Breast epithelium (tissue), 4 donors: Measurements from ENCODE around the gene BTBD6. TPM values are rescaled to one million over a fixed set of nuclear protein-coding genes. Genes with fewer than 3 reads are reported as not detected.

Source experiments
- DNase-seq, 2 donors: peaks; one replicate each; pipeline ENCODE4 v3.0.0-alpha.2; 2019; ENCODE audit warnings: low spot score in 2 of 2
- H3K27ac ChIP-seq, 2 donors: fragments of 200-600 bp; sonication (generic) in 1 of 2; one replicate each; pipeline ENCODE4 v1.5.1; 2016 to 2019; ENCODE audit warnings: mild to moderate bottlenecking in 1 of 2
- H3K27me3 ChIP-seq, 2 donors: fragments of 200-600 bp; sonication (generic) in 1 of 2; one replicate each; pipeline versions ENCODE4 v1.5.1 to v1.6.0; 2017 to 2019; ENCODE audit warnings: control low read depth in 1 of 2, mild to moderate bottlenecking in 1 of 2
- H3K36me3 ChIP-seq: fragments of 200-600 bp; one replicate; pipeline ENCODE4 v1.5.1; 2019
- H3K4me1 ChIP-seq, 2 donors: fragments of 200-600 bp; sonication (generic); one replicate each; pipeline ENCODE4 v1.5.1; 2016 to 2019; ENCODE audit warnings: control low read depth in 1 of 2
- H3K4me3 ChIP-seq, 3 donors: fragments of 200-600 bp; sonication (generic); 1 replicate in 2 of 3; 2 replicates in 1 of 3; pipeline ENCODE4 v1.5.1; 2016 to 2019; ENCODE audit warnings: mild to moderate bottlenecking in 3 of 3, moderate library complexity in 2 of 3
- H3K9me3 ChIP-seq, 2 donors: fragments of 200-600 bp; sonication (generic) in 1 of 2; one replicate each; pipeline ENCODE4 v1.5.1; 2016 to 2019; ENCODE audit warnings: control low read depth in 1 of 2
- CTCF ChIP-seq, 3 donors: fragments of 450-650 bp; IDR thresholded peaks; one replicate each; pipeline ENCODE4 v1.5.1; 2016 to 2017; ENCODE audit warnings: antibody characterized with exemption in 3 of 3, mild to moderate bottlenecking in 3 of 3, moderate library complexity in 3 of 3
- POLR2A ChIP-seq: fragments of 450-650 bp; IDR thresholded peaks from one replicate; pipeline ENCODE4 v1.6.1; 2016; ENCODE audit warnings: antibody characterized with exemption, mild to moderate bottlenecking, moderate library complexity
- POLR2AphosphoS5 ChIP-seq, 3 donors: sonication (generic); formaldehyde crosslinking; IDR thresholded peaks; one replicate each; pipeline ENCODE4 v1.6.1; 2017; ENCODE audit warnings: antibody characterized with exemption in 3 of 3
- intact Hi-C: fragments of 100-400 bp; cut with DNase I; formaldehyde crosslinking; loops from one replicate; pipeline ENCODE4 v1.15.1; 2023; ENCODE audit warnings: low total_unique reads
- total RNA-seq, 3 donors: library from RNA; depleted of rRNA; stranded (reverse); fragments of >200 nt; gene quantifications; one replicate each; pipeline ENCODE4 v1.1.0, GENCODE V29; 2016

BTBD6 gene
- total RNA-seq, 3 donors from 2014 or later = 37.0 to 86.1 (median 41.0) TPM

GRCh38 chr14:105207996-105208737, 40.2 kb upstream of the BTBD6 start:
- no peak overlapping the region for H3K4me3 ChIP-seq
- intact Hi-C loops = no loop called here

DNA sequence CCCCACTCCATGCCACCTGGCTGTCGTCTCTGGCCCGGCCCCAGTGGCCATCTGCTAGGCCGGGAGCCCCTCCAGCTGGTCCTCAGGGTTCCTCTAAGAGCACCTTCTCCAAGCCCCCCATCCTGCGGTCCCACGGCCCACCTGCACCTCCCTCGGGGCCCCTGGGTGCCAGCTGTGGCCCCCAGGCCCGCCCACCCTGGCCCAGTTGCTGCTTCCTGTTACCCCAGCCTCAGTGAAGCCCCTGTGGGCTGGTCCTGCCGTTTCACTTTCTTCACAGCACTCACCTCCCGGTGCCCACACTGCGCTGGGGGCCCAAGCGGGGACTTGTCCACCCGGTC, 39.6 kb upstream of the BTBD6 start:
- intact Hi-C loops = no loop called here
- TF ChIP-seq POLR2A (no peak), CTCF (IDR thresholded peaks at IDR 0.05) (no peak), POLR2AphosphoS5 (IDR thresholded peaks at IDR 0.05) (no peak)
- Histone ChIP-seq H3K9me3 (no peaks in the 10 kb centered on the region), H3K27ac (no peak overlapping the region), H3K4me1 (peaks cover 0 to 15% of the 10 kb centered on the region in 2 donors), H3K4me3 (no peak overlapping the region), H3K27me3 (no peaks in the 10 kb centered on the region), H3K36me3 (no peaks in the 10 kb centered on the region)
- no peak for DNase-seq

More at GRCh38 chr14:105207996-105208737, 40.2 kb upstream of the BTBD6 start:
- H3K4me1 ChIP-seq = peaks cover 0 to 15% of the 10 kb centered on the region in 2 donors
- no peak for TF ChIP-seq POLR2AphosphoS5 (IDR thresholded peaks at IDR 0.05)
- TF ChIP-seq POLR2A = no peak
- no peak for TF ChIP-seq CTCF (IDR thresholded peaks at IDR 0.05)
- no peak overlapping the region for H3K27ac ChIP-seq
- H3K36me3 ChIP-seq = no peaks in the 10 kb centered on the region
- DNase-seq = no peak
- no peaks in the 10 kb centered on the region for H3K27me3 ChIP-seq
- no peaks in the 10 kb centered on the region for H3K9me3 ChIP-seq

DNA sequence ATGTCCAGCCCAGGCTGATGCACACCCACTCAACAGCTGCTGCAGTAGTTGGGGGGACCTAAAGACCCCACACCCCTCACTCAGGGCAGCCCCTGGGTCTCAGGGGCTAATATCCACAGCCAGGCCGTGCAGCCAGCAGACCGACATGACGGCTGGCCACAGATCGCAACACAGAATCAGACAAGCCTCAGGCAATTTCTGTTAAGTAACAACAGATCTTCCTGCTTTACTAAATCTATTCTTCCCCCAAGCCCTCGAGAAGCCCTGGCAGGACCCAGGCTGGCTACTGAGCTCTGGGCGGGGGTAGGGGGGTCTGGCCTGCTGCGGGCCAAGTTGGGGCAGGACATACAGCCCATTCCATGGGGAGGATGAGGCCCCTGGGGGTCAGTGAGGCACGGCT, 39.2 kb upstream of the BTBD6 start:
- peaks cover 0 to 15% of the 10 kb centered on the region in 2 donors for H3K4me1 ChIP-seq
- H3K27ac ChIP-seq = no peak overlapping the region
- no peak for DNase-seq
- H3K9me3 ChIP-seq = no peaks in the 10 kb centered on the region
- no peak overlapping the region for H3K4me3 ChIP-seq
- no peak for TF ChIP-seq CTCF (IDR thresholded peaks at IDR 0.05)
- no peak for TF ChIP-seq POLR2AphosphoS5 (IDR thresholded peaks at IDR 0.05)
- TF ChIP-seq POLR2A = no peak
- no peaks in the 10 kb centered on the region for H3K36me3 ChIP-seq
- intact Hi-C loops = no loop called here
- H3K27me3 ChIP-seq = no peaks in the 10 kb centered on the region

DNA sequence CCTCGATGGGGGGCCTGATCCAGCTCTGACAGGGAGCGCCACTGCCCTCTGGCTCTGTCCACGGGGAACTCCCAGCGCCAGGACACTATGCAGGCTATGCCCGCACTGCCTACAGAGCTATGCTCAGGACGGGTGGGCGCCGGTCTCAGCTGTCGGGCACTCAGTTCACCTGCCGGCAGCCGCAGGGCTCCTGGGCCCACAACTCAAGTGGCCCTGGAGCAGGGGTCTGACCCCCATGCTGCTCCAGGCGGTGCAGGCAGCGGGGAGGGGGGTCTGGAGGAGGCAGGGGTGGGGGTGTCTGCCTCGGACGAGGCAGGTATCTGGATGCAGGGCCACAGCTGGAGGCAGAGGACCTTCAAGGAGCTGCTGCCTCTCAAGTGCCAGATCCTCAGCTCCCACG, 38.7 kb upstream of the BTBD6 start:
- Histone ChIP-seq H3K36me3 (no peaks in the 10 kb centered on the region), H3K9me3 (no peaks in the 10 kb centered on the region), H3K4me3 (no peak overlapping the region), H3K4me1 (peaks cover 0 to 12% of the 10 kb centered on the region in 2 donors), H3K27me3 (no peaks in the 10 kb centered on the region), H3K27ac (no peak overlapping the region)
- intact Hi-C loops = loop anchor here (10.0 kb wide), 1 partner anchor 135 kb away; no protein-coding TSS in a partner anchor
- TF ChIP-seq CTCF (IDR thresholded peaks at IDR 0.05) (no peak), POLR2A (no peak), POLR2AphosphoS5 (IDR thresholded peaks at IDR 0.05) (no peak)
- DNase-seq = no peak

DNA sequence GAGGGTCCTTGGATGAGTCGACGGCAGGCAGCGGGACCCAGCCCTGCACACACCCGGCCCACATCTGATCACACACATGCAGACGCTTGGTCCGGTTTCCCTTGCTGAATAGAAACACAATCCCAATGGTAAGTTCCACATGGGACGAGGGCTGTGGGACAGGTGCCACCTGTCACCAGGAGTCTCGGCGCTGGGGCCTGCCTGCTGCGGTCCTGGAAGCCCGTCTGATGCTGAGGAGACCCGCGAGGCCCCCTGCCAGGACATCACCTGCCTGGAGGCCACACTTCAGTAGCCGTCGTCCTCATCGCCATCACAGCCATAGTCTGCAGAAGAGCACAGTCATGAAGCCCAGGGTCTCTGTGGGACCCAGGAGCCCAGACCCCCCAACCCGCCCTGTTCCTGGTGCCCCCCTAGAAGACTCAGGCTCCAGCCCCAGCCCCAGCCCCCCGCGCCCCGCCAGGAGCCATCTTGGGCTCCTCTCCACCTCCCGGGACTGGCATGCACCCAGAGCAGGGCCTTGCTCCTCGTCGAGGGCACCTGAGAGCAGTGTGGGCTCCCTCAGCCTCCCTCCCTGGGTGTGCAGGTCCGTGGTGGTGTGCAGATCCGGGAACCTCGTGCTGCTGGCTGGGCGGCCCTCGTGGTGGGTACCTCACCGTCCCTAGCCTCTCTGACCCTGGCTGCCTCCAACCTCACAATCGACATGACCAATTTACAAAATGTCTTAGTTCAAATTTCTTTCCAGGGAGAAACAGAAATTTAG, 37.9 kb upstream of the BTBD6 start:
- TF ChIP-seq POLR2A (no peak), CTCF (IDR thresholded peaks at IDR 0.05) (no peak), POLR2AphosphoS5 (IDR thresholded peaks at IDR 0.05) (no peak)
- Histone ChIP-seq H3K4me1 (peaks cover 0 to 5% of the 10 kb centered on the region in 2 donors), H3K36me3 (no peaks in the 10 kb centered on the region), H3K4me3 (no peak overlapping the region), H3K9me3 (no peaks in the 10 kb centered on the region), H3K27me3 (no peaks in the 10 kb centered on the region), H3K27ac (no peak overlapping the region)
- intact Hi-C loops = loop anchor here (10.0 kb wide), 1 partner anchor 134 kb away; no protein-coding TSS in a partner anchor
- no peak for DNase-seq
